Activated naive CD8-positive, alpha-beta T cell treated with anti-CD3 and anti-CD28 coated beads, Interleukin-2, amount 50 U/mL, for 24 hours (primary cell): ENCODE measurements around the gene OR10H4.
"Not testable (repeated sequence)": the region's sequence is repeated elsewhere in the genome, so short reads cannot be mapped to it uniquely, and the experiment has no call there.

Experiments used
- ATAC-seq: fragments of 150-1000 bp; cut with Tn5 transposase; one replicate; pipeline ENCODE4 v1.10.0; 2021
- DNase-seq: peaks from one replicate; pipeline ENCODE4 v3.0.0; 2021
- H3K27ac Mint-ChIP-seq: one replicate; pipeline ENCODE4 v1.8.0; 2021; ENCODE audit warnings: mild to moderate bottlenecking, mixed read lengths
- H3K27me3 Mint-ChIP-seq: one replicate; pipeline ENCODE4 v1.8.0; 2021; ENCODE audit warnings: mixed read lengths
- H3K36me3 Mint-ChIP-seq: one replicate; pipeline ENCODE4 v1.8.0; 2021; ENCODE audit warnings: low read depth, mixed read lengths
- H3K4me1 Mint-ChIP-seq: one replicate; pipeline ENCODE4 v1.8.0; 2021; ENCODE audit warnings: mixed read lengths
- H3K4me3 Mint-ChIP-seq: one replicate; pipeline ENCODE4 v1.8.0; 2021; ENCODE audit warnings: mild to moderate bottlenecking, moderate library complexity, mixed read lengths
- H3K9me3 Mint-ChIP-seq: one replicate; pipeline ENCODE4 v1.8.0; 2021; ENCODE audit warnings: mixed read lengths

The OR10H4 gene

GRCh38 chr19:15976836-15977689 lies 28.3 kb downstream of the OR10H4 start:
- Mint-ChIP-seq H3K4me3 (no peak overlapping the region), H3K36me3 (no peaks in the 10 kb centered on the region), H3K27me3 (peaks cover 29% of the 10 kb centered on the region), H3K9me3 (peaks cover 7% of the 10 kb centered on the region), H3K4me1 (no peaks in the 10 kb centered on the region), H3K27ac (no peak overlapping the region)
- no peak for ATAC-seq
- DNase-seq, result no peak

GRCh38 chr19:15977690-15978089 lies 28.9 kb downstream of the OR10H4 start:
- H3K36me3 Mint-ChIP-seq, result no peaks in the 10 kb centered on the region
- H3K9me3 Mint-ChIP-seq, result peaks cover 11% of the 10 kb centered on the region
- H3K4me3 Mint-ChIP-seq, result no peak overlapping the region
- no peaks in the 10 kb centered on the region for H3K4me1 Mint-ChIP-seq
- H3K27ac Mint-ChIP-seq, result no peak overlapping the region
- ATAC-seq, result no peak
- H3K27me3 Mint-ChIP-seq, result peaks cover 31% of the 10 kb centered on the region
- no peak for DNase-seq

DNA sequence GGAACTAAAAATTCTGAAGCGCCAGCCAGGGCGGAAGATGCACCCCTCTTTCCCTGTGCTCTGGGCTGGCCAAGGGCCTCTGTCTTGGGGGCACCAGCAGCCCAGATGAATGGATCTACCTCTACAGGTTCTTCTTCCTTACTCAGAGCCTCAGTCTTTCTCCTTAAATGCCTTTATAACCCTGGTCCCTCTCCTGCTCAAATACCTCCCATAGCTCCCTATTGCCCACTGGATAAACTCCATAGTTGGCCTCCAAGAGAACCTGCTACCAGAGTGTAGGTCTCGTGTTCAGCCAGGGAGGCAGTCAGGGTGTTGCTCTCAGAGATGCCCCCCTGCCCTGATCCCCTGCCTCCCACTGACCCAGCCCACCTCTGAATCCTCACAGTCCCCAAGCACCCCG lies 30.5 kb downstream of the OR10H4 start:
- H3K9me3 Mint-ChIP-seq, result peaks cover 18% of the 10 kb centered on the region
- H3K27me3 Mint-ChIP-seq, result peaks cover 31% of the 10 kb centered on the region
- H3K27ac Mint-ChIP-seq, result no peak overlapping the region
- DNase-seq (no peak), ATAC-seq (no peak)
- H3K36me3 Mint-ChIP-seq, result no peaks in the 10 kb centered on the region
- no peak overlapping the region for H3K4me3 Mint-ChIP-seq
- no peaks in the 10 kb centered on the region for H3K4me1 Mint-ChIP-seq

DNA sequence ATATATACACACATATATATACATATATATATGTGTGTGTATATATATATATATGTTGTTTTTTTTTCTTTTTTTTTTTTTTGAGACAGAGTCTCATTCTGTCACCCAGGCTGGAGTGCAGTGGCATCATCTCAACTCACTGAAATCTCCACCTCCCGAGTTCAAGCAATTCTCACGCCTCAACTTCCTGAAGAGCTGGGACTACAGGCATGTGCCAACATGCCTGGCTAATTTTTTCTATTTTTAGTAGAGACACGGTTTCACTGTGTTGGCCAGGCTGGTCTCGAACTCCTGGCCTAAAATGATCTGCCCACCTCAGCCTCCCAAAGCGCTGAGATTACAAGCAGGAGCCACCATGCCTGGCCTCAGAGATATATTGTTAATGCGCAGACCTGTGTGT lies 37.0 kb downstream of the OR10H4 start:
- Mint-ChIP-seq H3K27me3 (peaks cover 32% of the 10 kb centered on the region), H3K9me3 (peaks cover 18% of the 10 kb centered on the region), H3K4me1 (peaks cover 12% of the 10 kb centered on the region)
- not testable (repeated sequence) for ATAC-seq, DNase-seq, H3K36me3 Mint-ChIP-seq, H3K27ac Mint-ChIP-seq, H3K4me3 Mint-ChIP-seq

DNA sequence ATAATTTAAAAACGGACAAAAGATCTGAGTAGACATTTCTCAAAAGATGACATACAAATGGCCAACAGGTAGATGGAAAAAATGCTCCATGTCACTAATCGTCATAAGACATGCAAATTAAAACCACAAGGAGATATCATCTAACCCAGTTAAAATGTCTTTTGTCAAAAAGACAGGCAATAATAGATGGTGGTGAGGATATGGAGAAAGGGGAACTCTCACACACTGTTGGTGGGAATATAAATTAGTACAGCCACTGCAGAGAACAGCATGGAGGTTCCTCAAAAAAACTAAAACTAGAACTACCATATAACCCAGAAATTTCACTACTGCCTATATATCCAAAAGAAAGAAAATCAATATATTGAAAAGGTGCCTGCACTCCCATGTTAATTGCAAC lies 37.9 kb downstream of the OR10H4 start:
- peaks cover 18% of the 10 kb centered on the region for H3K9me3 Mint-ChIP-seq
- DNase-seq (no peak), ATAC-seq (peak; percentile 46)
- H3K36me3 Mint-ChIP-seq, result no peaks in the 10 kb centered on the region
- peaks cover 36% of the 10 kb centered on the region for H3K27me3 Mint-ChIP-seq
- H3K4me1 Mint-ChIP-seq, result peaks cover 12% of the 10 kb centered on the region
- H3K4me3 Mint-ChIP-seq, result no peak overlapping the region
- no peak overlapping the region for H3K27ac Mint-ChIP-seq

- DNase-seq (no peak), ATAC-seq (no peak)
- Mint-ChIP-seq H3K27ac (no peak overlapping the region), H3K27me3 (peaks cover 28% of the 10 kb centered on the region), H3K4me3 (no peak overlapping the region), H3K4me1 (peaks cover 12% of the 10 kb centered on the region), H3K9me3 (peaks cover 5% of the 10 kb centered on the region), H3K36me3 (no peaks in the 10 kb centered on the region)
Observed at GRCh38 chr19:15989889-15990288, 41.1 kb downstream of the OR10H4 start.

- Mint-ChIP-seq H3K36me3 (peaks cover 4% of the 10 kb centered on the region), H3K4me3 (no peak overlapping the region), H3K27ac (no peak overlapping the region), H3K27me3 (peaks cover 28% of the 10 kb centered on the region), H3K9me3 (peaks cover 10% of the 10 kb centered on the region), H3K4me1 (peaks cover 4% of the 10 kb centered on the region)
- ATAC-seq (no peak), DNase-seq (no peak)
Observed at GRCh38 chr19:15991602-15992001, 42.8 kb downstream of the OR10H4 start.

- peaks cover 4% of the 10 kb centered on the region for H3K36me3 Mint-ChIP-seq
- peaks cover 25% of the 10 kb centered on the region for H3K27me3 Mint-ChIP-seq
- H3K4me3 Mint-ChIP-seq, result no peak overlapping the region
- no peak for ATAC-seq
- H3K9me3 Mint-ChIP-seq, result peaks cover 13% of the 10 kb centered on the region
- no peak for DNase-seq
- H3K4me1 Mint-ChIP-seq, result no peaks in the 10 kb centered on the region
- H3K27ac Mint-ChIP-seq, result no peak overlapping the region
Observed at GRCh38 chr19:15992014-15992413, 43.2 kb downstream of the OR10H4 start.

- H3K9me3 Mint-ChIP-seq, result peaks cover 13% of the 10 kb centered on the region
- no peak for ATAC-seq
- peaks cover 9% of the 10 kb centered on the region for H3K27me3 Mint-ChIP-seq
- no peak overlapping the region for H3K4me3 Mint-ChIP-seq
- peaks cover 3% of the 10 kb centered on the region for H3K4me1 Mint-ChIP-seq
- no peak for DNase-seq
- no peak overlapping the region for H3K27ac Mint-ChIP-seq
- H3K36me3 Mint-ChIP-seq, result peaks cover 4% of the 10 kb centered on the region
Observed at GRCh38 chr19:15995536-15995935, 46.7 kb downstream of the OR10H4 start.

DNA sequence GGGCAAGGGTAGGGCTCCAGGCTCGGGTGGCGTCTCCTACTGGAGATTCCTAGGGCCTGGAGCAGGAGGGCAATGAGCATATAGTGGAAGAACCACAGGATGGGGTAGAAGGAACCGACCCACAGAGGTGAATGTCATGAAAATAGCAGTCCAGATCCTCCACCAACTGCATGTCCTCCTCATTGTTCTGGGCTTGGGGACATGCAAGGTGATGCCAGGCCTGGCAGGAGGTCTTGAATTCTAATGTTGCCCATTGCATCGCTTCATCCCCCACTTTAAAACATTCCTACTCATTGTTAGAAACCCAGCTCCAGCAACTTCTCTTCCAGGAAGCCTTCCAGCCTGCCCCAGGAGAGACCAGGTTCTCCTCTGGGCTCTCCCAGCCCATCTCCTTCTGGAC lies 49.4 kb downstream of the OR10H4 start:
- DNase-seq, result no peak
- Mint-ChIP-seq H3K27me3 (no peaks in the 10 kb centered on the region), H3K27ac (no peak overlapping the region), H3K4me1 (peaks cover 25% of the 10 kb centered on the region), H3K36me3 (peaks cover 4% of the 10 kb centered on the region), H3K4me3 (no peak overlapping the region), H3K9me3 (peaks cover 7% of the 10 kb centered on the region)
- ATAC-seq, result no peak
